ENCODE results near the gene CREG2.

Gene CREG2

GRCh38 chr2:101339266-101339880 is 47.9 kb downstream of the CREG2 start:
- no peak for DNase-seq (ENCODE audit: low read depth)
- TF ChIP-seq CTCF (IDR thresholded peaks at IDR 0.05; ENCODE audit: insufficient read depth, low read depth, low read length, missing control alignments) = no peak
- no peak overlapping the region for H3K4me3 ChIP-seq (ENCODE audit: low read length)

- TF ChIP-seq CTCF (IDR thresholded peaks at IDR 0.05; ENCODE audit: insufficient read depth, low read depth, low read length, missing control alignments) = no peak
- peak; percentile 33 for DNase-seq (ENCODE audit: low read depth)
- no peak overlapping the region for H3K4me3 ChIP-seq (ENCODE audit: low read length)
Observed at GRCh38 chr2:101337877-101338276, 49.4 kb downstream of the CREG2 start.

- DNase-seq (ENCODE audit: low read depth) = no peak
- no peak for TF ChIP-seq CTCF (IDR thresholded peaks at IDR 0.05; ENCODE audit: insufficient read depth, low read depth, low read length, missing control alignments)
- no peak overlapping the region for H3K4me3 ChIP-seq (ENCODE audit: low read length)
Observed at GRCh38 chr2:101332885-101333766, 54.2 kb downstream of the CREG2 start.

GRCh38 chr2:101331202-101331601 is 56.1 kb downstream of the CREG2 start:
- TF ChIP-seq CTCF (IDR thresholded peaks at IDR 0.05; ENCODE audit: insufficient read depth, low read depth, low read length, missing control alignments) = no peak
- H3K4me3 ChIP-seq (ENCODE audit: low read length) = no peak overlapping the region
- no peak for DNase-seq (ENCODE audit: low read depth)

- H3K4me3 ChIP-seq (ENCODE audit: low read length) = no peak overlapping the region
- no peak for TF ChIP-seq CTCF (IDR thresholded peaks at IDR 0.05; ENCODE audit: insufficient read depth, low read depth, low read length, missing control alignments)
- peak; percentile 81 for DNase-seq (ENCODE audit: low read depth)
Observed at GRCh38 chr2:101330253-101330933, 56.9 kb downstream of the CREG2 start.

GRCh38 chr2:101329026-101329425 is 58.3 kb downstream of the CREG2 start:
- DNase-seq (ENCODE audit: low read depth) = peak; percentile 69
- H3K4me3 ChIP-seq (ENCODE audit: low read length) = no peak overlapping the region
- no peak for TF ChIP-seq CTCF (IDR thresholded peaks at IDR 0.05; ENCODE audit: insufficient read depth, low read depth, low read length, missing control alignments)
